ENCODE measurements around the gene EFCAB14.

- no peak for TF ChIP-seq CTCF (IDR thresholded peaks at IDR 0.05 in 8 of 11, conservative IDR thresholded peaks at IDR 0.05 in 3 of 11)
- no peak for TF ChIP-seq POLR2A (IDR thresholded peaks at IDR 0.05)
Measured at GRCh38 chr1:46679789-46680573, 38.9 kb downstream of the EFCAB14 start.
